ENCODE measurements around the gene RAB27A. TPM values are rescaled to one million over a fixed set of nuclear protein-coding genes. Genes with fewer than 3 reads are reported as not detected.
"Not testable (repeated sequence)": the region's sequence is repeated elsewhere in the genome, so short reads cannot be mapped to it uniquely, and the experiment has no call there.

The RAB27A gene
- total RNA-seq, 2 experiments from 2014 or later = 122 to 125 TPM

DNA sequence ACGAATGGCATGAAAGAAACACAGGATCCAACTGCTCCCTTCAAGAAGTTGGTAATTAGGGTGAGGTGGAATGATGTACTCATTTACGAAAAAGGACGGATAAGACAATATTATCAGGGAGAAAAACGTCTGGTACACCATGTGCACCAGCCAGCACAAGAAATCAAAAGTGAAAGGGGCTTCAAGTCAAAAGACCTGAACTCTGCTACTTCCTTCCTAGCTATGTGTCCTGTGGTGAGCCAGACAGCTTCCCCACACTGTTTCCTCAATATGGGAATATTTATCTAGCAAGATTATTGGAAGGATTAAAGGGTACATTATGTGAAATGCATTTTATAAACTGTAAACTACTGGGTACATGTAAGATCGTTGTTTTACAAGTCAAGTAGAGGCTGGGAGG, 33.9 kb downstream of the RAB27A start:
- H3K9me3 Mint-ChIP-seq = peaks cover 2% of the 10 kb centered on the region
- H3K27me3 Mint-ChIP-seq = no peaks in the 10 kb centered on the region
- POLR2A ChIA-PET = interaction anchor here (0.8 to 1.9 kb wide), 7 partner anchors 9 to 18 kb away, joined by 3 to 12 read pairs (median 4); no protein-coding TSS in a partner anchor
- TF ChIP-seq, protein P1, sequence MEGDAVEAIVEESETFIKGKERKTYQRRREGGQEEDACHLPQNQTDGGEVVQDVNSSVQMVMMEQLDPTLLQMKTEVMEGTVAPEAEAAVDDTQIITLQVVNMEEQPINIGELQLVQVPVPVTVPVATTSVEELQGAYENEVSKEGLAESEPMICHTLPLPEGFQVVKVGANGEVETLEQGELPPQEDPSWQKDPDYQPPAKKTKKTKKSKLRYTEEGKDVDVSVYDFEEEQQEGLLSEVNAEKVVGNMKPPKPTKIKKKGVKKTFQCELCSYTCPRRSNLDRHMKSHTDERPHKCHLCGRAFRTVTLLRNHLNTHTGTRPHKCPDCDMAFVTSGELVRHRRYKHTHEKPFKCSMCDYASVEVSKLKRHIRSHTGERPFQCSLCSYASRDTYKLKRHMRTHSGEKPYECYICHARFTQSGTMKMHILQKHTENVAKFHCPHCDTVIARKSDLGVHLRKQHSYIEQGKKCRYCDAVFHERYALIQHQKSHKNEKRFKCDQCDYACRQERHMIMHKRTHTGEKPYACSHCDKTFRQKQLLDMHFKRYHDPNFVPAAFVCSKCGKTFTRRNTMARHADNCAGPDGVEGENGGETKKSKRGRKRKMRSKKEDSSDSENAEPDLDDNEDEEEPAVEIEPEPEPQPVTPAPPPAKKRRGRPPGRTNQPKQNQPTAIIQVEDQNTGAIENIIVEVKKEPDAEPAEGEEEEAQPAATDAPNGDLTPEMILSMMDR (IDR thresholded peaks at IDR 0.05) = no peak
- DNase-seq (no peak), ATAC-seq (peak; percentile 40)
- intact Hi-C loops (cut with micrococcal nuclease) = no loop called here
- H3K4me3 Mint-ChIP-seq = peak overlapping the region; percentile 72
- peaks cover 71% of the 10 kb centered on the region for H3K36me3 Mint-ChIP-seq (ENCODE audit: low read depth)
- peak overlapping the region; percentile 89 for H3K27ac Mint-ChIP-seq
- H3K4me1 Mint-ChIP-seq (ENCODE audit: low read depth) = peaks cover 78% of the 10 kb centered on the region
- CTCF ChIA-PET = interaction anchor here (1.7 to 1.8 kb wide), 2 partner anchors 12 to 37 kb away, joined by 4 to 11 read pairs; no protein-coding TSS in a partner anchor

DNA sequence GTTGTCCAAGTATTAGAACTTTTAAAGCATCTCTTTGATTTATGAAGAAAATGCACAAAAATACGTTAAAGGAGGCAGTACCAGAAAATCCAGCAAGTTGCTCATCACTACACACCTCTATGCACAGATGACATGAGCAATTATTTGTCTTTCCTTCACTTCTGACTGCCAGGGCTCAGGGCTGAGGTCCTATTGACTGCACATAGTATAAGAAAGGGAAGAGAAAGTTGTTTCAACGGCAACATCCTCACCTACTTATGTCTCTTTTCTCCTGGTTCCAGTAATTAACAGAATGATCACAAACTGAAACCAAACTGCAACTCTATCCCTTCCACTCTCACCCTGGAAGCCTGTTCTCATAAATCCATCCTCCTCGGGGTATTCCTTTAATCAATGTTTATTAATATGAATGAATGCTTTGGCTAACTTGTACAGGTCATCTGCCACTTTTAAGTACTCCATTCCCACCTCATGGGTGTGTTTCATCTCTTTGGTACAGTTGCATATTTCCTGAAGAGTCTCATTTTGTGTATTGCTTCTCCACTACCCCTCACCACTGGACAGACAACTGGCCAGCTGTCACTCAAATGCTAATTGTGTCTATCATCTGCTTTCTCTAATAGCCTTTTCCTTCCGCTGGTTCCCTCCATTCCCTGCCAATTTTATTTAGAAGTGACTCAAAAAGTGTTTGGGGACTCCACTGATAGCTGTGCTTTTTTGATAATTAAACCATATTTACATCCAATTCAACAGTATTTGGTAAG, 34.5 kb downstream of the RAB27A start:
- CTCF ChIA-PET = interaction anchor here (1.7 to 1.8 kb wide), 2 partner anchors 12 to 37 kb away, joined by 4 to 11 read pairs; no protein-coding TSS in a partner anchor
- intact Hi-C loops (cut with micrococcal nuclease) = no loop called here
- TF ChIP-seq, protein P1 (IDR thresholded peaks at IDR 0.05) = no peak
- POLR2A ChIA-PET = interaction anchor here (0.5 to 1.9 kb wide), 6 partner anchors 8 to 16 kb away, joined by 3 to 12 read pairs (median 4); no protein-coding TSS in a partner anchor
- ATAC-seq (peak; percentile 25), DNase-seq (no peak)
- H3K36me3 Mint-ChIP-seq (ENCODE audit: low read depth) = peaks cover 68% of the 10 kb centered on the region
- H3K27me3 Mint-ChIP-seq = no peaks in the 10 kb centered on the region
- peaks cover 78% of the 10 kb centered on the region for H3K4me1 Mint-ChIP-seq (ENCODE audit: low read depth)
- H3K4me3 Mint-ChIP-seq = peak overlapping the region; percentile 72
- peaks cover 2% of the 10 kb centered on the region for H3K9me3 Mint-ChIP-seq
- H3K27ac Mint-ChIP-seq = peak overlapping the region; percentile 89

DNA sequence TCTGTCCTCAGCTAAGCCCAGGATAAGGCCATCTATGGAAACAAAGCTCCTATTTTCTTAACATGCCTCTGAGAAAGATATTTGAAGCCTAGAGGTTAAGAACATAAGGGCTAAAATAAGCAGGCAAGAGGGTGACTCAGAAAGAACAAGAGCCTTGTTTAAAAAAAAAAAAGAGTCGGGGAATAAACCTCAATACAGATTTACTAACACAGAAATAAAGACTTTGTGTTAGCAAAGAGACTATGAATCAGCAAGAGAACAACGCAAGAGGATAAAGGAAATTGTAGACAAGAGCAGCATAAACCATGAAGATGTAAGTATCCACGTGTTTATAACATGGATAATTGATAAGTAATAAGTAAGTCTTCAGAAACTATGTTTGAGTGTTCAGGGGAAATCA, 36.0 kb downstream of the RAB27A start:
- intact Hi-C loops (cut with micrococcal nuclease) = no loop called here
- Mint-ChIP-seq H3K4me1 (ENCODE audit: low read depth) (peaks cover 84% of the 10 kb centered on the region), H3K9me3 (peaks cover 2% of the 10 kb centered on the region), H3K27ac (peak overlapping the region; percentile 86), H3K36me3 (ENCODE audit: low read depth) (peaks cover 63% of the 10 kb centered on the region), H3K4me3 (peak overlapping the region; percentile 48), H3K27me3 (no peaks in the 10 kb centered on the region)
- DNase-seq = no peak
- peak; percentile 41 for ATAC-seq
- ChIA-PET POLR2A (interaction anchor here (1.3 to 2.2 kb wide), 4 partner anchors 10 to 31 kb away, joined by 3 to 8 read pairs (median 4); no protein-coding TSS in a partner anchor), CTCF (no interaction called here)
- TF ChIP-seq, protein P1 (IDR thresholded peaks at IDR 0.05) = no peak

DNA sequence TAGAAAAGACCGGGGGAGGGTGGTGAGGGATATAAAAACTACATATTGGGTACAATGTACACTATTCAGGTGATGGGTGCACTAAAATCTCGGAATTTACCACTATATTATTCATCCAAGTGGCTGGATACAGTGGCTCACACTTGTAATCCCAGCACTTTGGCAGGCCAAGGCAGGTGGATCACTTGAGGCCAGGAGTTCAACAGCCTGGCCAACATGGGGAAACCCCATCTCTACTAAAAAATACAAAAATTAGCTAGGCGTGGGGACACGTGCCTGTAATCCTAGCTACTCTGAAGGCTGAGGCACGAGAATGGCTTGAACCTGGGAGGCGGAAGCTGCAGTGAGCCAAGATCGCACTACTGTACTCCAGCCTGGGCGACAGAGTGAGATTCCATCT, 37.4 kb downstream of the RAB27A start:
- not testable (repeated sequence) for H3K9me3 Mint-ChIP-seq

DNA sequence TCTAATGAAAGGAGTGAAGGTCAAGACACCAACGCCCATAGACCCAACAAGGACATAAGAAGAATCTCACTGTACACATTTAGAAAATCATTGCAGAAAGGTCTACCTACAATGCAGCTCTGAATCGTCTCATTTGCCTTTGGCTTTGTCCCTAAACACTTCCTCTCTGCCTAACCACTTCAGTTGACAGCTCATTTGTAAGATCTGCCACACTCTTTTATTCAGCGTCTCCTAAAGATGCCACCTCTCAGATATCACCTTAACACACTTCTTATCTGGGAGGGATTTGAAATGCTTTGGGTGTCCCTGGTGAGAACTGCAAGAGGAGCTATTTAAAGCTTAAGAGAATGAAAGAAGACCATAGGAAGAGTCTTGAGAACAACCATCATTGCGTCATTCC, 38.7 kb downstream of the RAB27A start:
- TF ChIP-seq, protein P1 (IDR thresholded peaks at IDR 0.05) = no peak
- POLR2A ChIA-PET = interaction anchor here (0.9 to 1.9 kb wide), 9 partner anchors 10 to 40 kb away, joined by 3 to 11 read pairs (median 5); no protein-coding TSS in a partner anchor
- peak overlapping the region; percentile 86 for H3K27ac Mint-ChIP-seq
- no peaks in the 10 kb centered on the region for H3K9me3 Mint-ChIP-seq
- DNase-seq (no peak), ATAC-seq (peak; percentile 32)
- intact Hi-C loops (cut with micrococcal nuclease) = no loop called here
- no peaks in the 10 kb centered on the region for H3K27me3 Mint-ChIP-seq
- H3K4me1 Mint-ChIP-seq (ENCODE audit: low read depth) = peaks cover 82% of the 10 kb centered on the region
- CTCF ChIA-PET = interaction anchor here (0.8 to 1.9 kb wide), 8 partner anchors 10 to 40 kb away, joined by 3 to 8 read pairs (median 3); no protein-coding TSS in a partner anchor
- peak overlapping the region; percentile 13 for H3K4me3 Mint-ChIP-seq
- peaks cover 63% of the 10 kb centered on the region for H3K36me3 Mint-ChIP-seq (ENCODE audit: low read depth)

More for the DNA sequence above, 37.4 kb downstream of the RAB27A start:
- H3K27me3 Mint-ChIP-seq; H3K4me3 Mint-ChIP-seq; ATAC-seq; intact Hi-C loops (cut with micrococcal nuclease); DNase-seq: not testable (repeated sequence)
- ChIA-PET CTCF (interaction anchor here (0.6 to 1.7 kb wide), 4 partner anchors 9 to 23 kb away, joined by 3 to 4 read pairs (median 3); no protein-coding TSS in a partner anchor), POLR2A (interaction anchor here (0.6 to 2.2 kb wide), 4 partner anchors 9 to 518 kb away, joined by 3 to 8 read pairs (median 4); no protein-coding TSS in a partner anchor)
- H3K27ac Mint-ChIP-seq = peak overlapping the region; percentile 86
- peaks cover 83% of the 10 kb centered on the region for H3K4me1 Mint-ChIP-seq (ENCODE audit: low read depth)
- H3K36me3 Mint-ChIP-seq (ENCODE audit: low read depth) = peaks cover 65% of the 10 kb centered on the region
